IPS DF 4.7 (cell line): ENCODE measurements around the gene SORBS1.

Experiments
- DNase-seq: peaks from one replicate; pipeline ENCODE4 v3.0.0-alpha.2; 2013; ENCODE audit warnings: low spot score; ENCODE audit errors: extremely low read depth

Gene SORBS1

GRCh38 chr10:95392681-95393164, 168.4 kb downstream of the SORBS1 start:
- no peak for DNase-seq

- DNase-seq = no peak
These were observed 169.0 kb downstream of the SORBS1 start for GRCh38 chr10:95392217-95392584.

GRCh38 chr10:95391581-95392216, 169.5 kb downstream of the SORBS1 start:
- DNase-seq = no peak

- no peak for DNase-seq
These were observed 170.0 kb downstream of the SORBS1 start for GRCh38 chr10:95391164-95391563.

GRCh38 chr10:95389982-95390381, 171.2 kb downstream of the SORBS1 start:
- DNase-seq = no peak

GRCh38 chr10:95389176-95389575, 172.0 kb downstream of the SORBS1 start:
- no peak for DNase-seq

GRCh38 chr10:95388539-95388938, 172.6 kb downstream of the SORBS1 start:
- DNase-seq = no peak

GRCh38 chr10:95388109-95388471, 173.1 kb downstream of the SORBS1 start:
- DNase-seq = no peak

- no peak for DNase-seq
These were observed 177.0 kb downstream of the SORBS1 start for GRCh38 chr10:95384011-95384704.

GRCh38 chr10:95382596-95382995, 178.6 kb downstream of the SORBS1 start:
- no peak for DNase-seq

- DNase-seq = no peak
These were observed 179.0 kb downstream of the SORBS1 start for GRCh38 chr10:95382174-95382573.

GRCh38 chr10:95377950-95378349, 183.2 kb downstream of the SORBS1 start:
- DNase-seq = no peak

- DNase-seq = no peak
These were observed 185.8 kb downstream of the SORBS1 start for GRCh38 chr10:95375418-95375817.

GRCh38 chr10:95374597-95375209, 186.5 kb downstream of the SORBS1 start:
- peak; percentile 71 for DNase-seq

GRCh38 chr10:95373660-95374059, 187.5 kb downstream of the SORBS1 start:
- no peak for DNase-seq

- no peak for DNase-seq
These were observed 196.8 kb downstream of the SORBS1 start for GRCh38 chr10:95364342-95364741.

- DNase-seq = no peak
These were observed 197.8 kb downstream of the SORBS1 start for GRCh38 chr10:95363303-95363912.

GRCh38 chr10:95360122-95360714, 201.0 kb downstream of the SORBS1 start:
- DNase-seq = no peak

- no peak for DNase-seq
These were observed 201.7 kb downstream of the SORBS1 start for GRCh38 chr10:95359466-95359865.

GRCh38 chr10:95356190-95356955, 204.8 kb downstream of the SORBS1 start:
- DNase-seq = no peak

GRCh38 chr10:95355301-95355700, 205.9 kb downstream of the SORBS1 start:
- no peak for DNase-seq
